Fibroblast of peridontal ligament (primary cell): Measurements from ENCODE around the gene ETS1.

Experiments
- DNase-seq: peaks from one replicate; pipeline ENCODE4 v3.0.0-alpha.2; 2010; ENCODE audit errors: extremely low read depth

Gene ETS1

GRCh38 chr11:128587415-128587814, at the start of gene ETS1:
TSS of gene ETS1 (minus strand) at chr11:128587558. CDS start at chr11:128573130, 14,428 bp downstream.
- DNase-seq: no peak

- DNase-seq: no peak
Observed at GRCh38 chr11:128634395-128634794, 47.0 kb upstream of the ETS1 start.

GRCh38 chr11:128633384-128633965, 46.1 kb upstream of the ETS1 start:
- DNase-seq: no peak

- DNase-seq: peak; percentile 74
Observed at GRCh38 chr11:128632141-128632791, 44.9 kb upstream of the ETS1 start.

- peak; percentile 92 for DNase-seq
Observed at GRCh38 chr11:128630367-128631230, 43.2 kb upstream of the ETS1 start.

GRCh38 chr11:128629516-128630106, 42.3 kb upstream of the ETS1 start:
- peak; percentile 5 for DNase-seq

- no peak for DNase-seq
Observed at GRCh38 chr11:128628686-128629085, 41.3 kb upstream of the ETS1 start.

GRCh38 chr11:128628325-128628673, 40.9 kb upstream of the ETS1 start:
- no peak for DNase-seq

GRCh38 chr11:128627666-128628324, 40.4 kb upstream of the ETS1 start:
- no peak for DNase-seq

- no peak for DNase-seq
Observed at GRCh38 chr11:128626913-128627665, 39.7 kb upstream of the ETS1 start.

- no peak for DNase-seq
Observed at GRCh38 chr11:128625746-128626145, 38.4 kb upstream of the ETS1 start.

- no peak for DNase-seq
Observed at GRCh38 chr11:128625326-128625725, 38.0 kb upstream of the ETS1 start.

GRCh38 chr11:128624269-128625175, 37.2 kb upstream of the ETS1 start:
- DNase-seq: no peak

GRCh38 chr11:128623091-128623490, 35.7 kb upstream of the ETS1 start:
- DNase-seq: no peak

- DNase-seq: peak; percentile 83
Observed at GRCh38 chr11:128621601-128622501, 34.5 kb upstream of the ETS1 start.

GRCh38 chr11:128620309-128621100, 33.1 kb upstream of the ETS1 start:
- peak; percentile 6 for DNase-seq

- DNase-seq: no peak
Observed at GRCh38 chr11:128619540-128620308, 32.4 kb upstream of the ETS1 start.
